GM18858 (cell line): Measurements from ENCODE around the gene ZNF12.
"Not testable (repeated sequence)": the region's sequence is repeated elsewhere in the genome, so short reads cannot be mapped to it uniquely, and the experiment has no call there.

Experiments used
- ATAC-seq: cut with Tn5 transposase; IDR thresholded peaks from one replicate; pipeline ENCODE4 v1.9.1; 2021; ENCODE audit not compliant: unreplicated experiment

ZNF12 gene

DNA sequence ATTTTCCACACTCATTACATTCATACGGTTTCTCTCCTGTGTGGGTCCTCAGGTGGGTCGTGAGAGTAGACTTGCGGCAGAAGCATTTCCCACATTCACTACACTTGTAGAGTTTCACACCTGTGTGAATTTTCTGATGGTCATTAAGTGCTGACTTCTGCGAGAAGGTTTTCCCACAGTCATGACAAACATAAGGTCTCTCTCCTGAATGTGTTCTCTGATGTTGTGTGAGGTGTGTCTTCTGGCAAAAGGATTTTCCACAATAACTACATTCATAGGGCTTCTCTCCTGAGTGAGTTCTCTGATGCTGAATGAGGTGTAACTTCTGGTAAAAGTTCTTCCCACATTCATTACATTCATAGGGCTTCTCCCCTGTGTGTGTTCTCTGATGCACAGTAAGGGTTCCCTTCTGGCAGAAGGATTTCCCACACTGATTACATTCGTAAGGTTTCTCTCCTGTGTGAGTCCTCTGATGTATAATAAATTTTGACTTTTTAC is 15.1 kb downstream of the ZNF12 start:
- no peak for ATAC-seq

DNA sequence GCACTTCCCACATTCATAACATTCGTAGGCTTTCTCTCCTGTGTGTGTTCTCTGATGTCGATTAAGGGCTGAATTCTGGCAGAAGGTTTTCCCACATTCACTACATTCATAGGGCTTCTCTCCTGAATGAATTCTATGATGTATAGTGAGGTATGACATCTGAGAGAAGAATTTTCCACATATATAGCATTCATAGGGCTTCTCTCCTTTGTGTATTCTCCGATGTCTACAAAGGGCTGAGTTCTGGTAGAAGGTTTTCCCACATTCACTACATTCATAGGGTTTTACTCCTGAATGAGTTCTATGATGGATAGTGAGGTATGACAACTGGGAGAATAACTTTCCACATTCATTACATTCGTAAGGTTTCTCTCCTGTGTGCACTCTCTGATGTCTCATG is 15.6 kb downstream of the ZNF12 start:
- no peak for ATAC-seq

DNA sequence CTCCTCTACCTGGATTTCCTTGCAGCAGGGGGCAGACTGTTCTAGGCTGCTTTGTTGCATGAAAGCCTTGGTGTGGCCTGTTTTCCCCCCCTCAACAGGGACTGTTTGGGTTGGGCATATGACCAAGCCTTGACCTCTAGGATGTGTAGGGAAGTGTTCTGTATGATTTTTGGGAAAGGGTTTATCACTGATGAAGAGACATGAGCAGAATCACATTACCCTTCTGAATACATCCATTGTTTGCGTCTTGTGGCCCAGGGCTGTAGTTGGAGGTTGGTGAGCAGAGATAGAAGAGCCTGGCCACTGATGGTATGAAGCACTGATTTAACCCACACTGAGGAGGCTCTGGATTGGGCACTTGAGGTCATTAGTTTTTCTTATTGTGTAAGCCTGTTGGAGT is 26.6 kb downstream of the ZNF12 start:
- no peak for ATAC-seq

DNA sequence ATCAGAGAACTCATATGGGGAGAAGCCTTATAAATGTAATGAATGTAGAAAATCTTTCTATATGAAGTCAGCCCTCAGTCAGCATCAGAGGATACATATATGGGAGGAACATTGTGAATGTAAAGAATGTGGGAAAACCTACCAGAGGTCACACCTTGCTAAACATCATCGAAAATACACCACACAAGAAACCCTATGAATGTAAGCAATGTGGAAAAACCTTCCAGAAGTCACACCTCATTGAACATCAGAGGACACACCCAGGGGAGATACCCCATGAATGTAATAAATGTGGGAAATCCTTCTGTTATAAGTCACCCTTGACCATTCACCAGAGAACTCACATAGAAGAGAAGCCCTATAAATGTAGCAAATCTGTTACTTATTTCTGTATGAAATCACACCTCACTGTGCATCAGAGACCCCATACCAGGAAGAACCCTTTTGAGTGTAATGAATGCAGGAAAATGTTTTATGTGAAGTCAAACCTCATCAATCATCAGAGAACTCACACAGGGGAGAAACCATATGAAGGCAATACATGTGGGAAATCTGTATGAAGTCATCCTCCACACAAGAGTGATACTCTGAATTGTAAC is 30.8 kb downstream of the ZNF12 start:
- no peak for ATAC-seq

DNA sequence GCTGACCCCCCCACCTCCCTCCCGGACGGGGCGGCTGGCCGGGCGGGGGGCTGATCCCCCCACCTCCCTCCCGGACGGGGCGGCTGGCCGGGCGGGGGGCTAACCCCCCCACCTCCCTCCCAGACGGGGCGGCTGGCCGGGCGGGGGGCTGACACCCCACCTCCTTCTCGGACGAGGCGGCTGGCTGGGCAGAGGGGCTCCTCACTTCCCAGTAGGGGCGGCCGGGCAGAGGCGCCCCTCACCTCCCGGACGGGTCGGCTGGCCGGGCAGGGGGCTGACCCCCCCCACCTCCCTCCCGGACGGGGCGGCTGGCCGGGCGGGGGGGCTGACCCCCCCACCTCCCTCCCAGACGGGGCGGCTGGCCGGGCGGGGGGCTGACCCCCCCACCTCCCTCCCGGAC is 35.9 kb downstream of the ZNF12 start:
- ATAC-seq: not testable (repeated sequence)

DNA sequence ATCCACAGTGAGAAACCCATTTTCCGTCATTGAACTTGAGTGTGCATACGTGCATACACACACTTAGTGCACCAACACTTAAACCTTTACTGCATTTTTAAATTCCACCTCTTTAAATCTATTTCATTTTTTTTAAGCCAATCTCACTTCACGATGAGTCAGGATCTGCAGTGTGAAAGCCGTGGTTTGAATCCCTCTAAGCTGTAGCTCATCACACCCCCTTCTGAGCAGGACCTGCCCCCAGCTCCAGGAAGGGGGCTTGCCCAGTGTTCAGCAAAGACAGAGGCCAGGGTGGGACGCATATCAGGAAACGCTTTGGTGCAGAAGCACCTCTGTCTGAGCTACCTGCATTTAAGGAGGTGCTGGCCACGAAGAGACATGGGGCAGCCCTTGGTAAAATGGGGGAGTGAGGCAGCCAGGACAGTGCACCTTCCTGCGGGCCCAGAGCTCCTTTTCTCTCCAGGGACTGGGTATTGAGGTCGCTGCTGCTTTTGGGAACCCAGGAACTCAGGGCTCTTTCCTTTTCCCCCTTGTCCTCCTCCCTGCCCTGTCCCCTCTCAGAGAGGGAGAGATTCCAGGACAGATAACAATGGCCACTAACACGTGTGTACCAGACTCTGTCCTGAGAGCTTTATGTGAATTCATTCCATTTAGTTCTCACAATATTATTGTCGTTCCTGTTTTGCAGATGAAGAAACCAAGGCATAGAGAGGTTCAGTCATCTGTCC is 48.0 kb downstream of the ZNF12 start:
- no peak for ATAC-seq

DNA sequence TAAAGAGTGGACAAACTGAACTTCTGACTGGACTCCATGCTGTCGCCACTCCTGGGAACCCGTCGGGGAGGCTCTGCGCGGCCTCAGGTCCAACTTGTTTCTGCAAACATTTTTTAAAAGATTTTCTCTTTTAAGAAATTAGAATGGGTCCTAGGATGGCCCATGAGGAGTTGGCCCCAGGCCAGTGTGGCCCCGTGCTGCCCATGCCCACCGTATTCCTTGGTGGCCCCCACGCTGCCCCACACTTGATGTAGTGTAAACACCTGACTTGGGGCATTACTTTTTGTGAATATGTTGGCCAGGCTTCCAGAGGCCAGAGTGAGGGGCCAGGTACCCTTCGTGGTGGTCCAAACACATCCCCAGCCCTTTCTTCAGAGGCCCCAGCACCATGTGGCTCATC is 50.3 kb downstream of the ZNF12 start:
- ATAC-seq: no peak

DNA sequence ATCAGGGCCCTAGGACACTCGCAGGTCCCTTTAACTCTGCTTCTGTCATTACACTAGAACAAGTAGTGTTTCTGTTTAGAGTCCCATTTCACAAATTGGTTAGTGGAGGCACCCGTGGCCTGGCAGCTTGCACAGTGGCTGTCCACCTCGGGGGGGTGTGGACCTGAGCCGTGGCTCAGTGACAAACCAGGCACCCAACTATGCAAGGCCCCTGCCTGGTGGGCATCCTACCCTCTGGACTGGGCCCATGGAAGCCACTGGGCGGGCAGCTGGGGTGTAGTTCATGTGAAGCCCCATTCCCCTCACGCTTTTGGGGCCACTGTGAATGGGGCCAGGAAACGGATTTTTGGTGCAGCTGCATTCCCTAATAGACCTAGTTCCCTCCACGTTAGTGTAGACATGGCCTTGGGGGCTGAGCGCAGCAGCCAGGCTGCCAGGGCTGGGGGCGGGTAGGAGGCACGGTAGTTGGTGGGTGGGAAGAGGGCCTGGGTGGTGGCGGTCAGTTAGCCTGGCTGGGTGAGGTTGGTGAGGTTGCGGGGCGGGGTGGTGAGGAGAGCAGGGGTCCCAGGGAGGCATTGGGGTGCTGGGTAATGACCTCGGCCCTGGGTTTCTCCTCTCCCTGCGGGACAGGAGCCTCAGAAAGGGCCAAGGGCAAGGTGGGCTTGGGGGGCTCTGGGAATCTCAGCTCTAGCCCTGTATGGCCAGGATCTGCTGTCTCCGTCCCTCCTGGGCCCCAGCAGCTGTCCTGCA is 50.9 kb downstream of the ZNF12 start:
- ATAC-seq: no peak

DNA sequence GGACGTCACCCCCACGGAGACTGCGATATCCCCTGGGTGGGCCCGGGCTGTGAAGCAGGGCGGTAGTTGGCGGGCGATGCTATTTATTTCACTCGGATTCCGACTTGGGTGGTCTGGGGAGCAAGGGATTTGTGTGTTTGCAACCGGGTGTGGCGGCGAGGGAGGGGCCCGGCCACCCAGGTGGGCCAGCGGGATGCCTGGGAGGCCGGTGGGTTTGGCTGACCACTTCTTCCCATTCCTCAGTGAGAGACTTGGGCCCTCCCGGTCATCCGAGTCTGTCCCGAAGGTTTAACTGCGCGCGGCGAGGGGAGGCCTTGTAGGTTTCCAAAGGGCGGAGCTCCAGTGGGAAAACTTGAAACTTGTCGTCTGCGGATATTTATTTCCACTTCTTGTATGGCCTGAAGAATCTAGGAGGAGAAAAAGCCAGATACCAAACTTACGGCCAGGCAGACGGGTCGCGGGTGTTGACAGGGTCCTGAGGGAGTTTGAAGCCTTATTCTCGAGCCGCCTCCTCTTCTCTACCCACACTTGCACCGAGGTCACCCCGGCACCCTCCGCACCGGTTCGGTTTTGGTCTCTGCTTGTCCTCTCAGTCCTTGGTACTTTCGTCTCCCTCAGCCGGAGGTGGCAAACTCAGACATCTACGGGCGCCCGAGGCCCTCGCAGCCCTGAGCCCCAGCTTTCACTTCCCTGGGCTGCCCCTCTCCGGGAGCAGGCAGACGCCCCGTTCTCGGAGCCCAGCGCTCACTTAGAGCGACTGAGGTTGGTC is 51.7 kb downstream of the ZNF12 start:
- ATAC-seq: no peak

DNA sequence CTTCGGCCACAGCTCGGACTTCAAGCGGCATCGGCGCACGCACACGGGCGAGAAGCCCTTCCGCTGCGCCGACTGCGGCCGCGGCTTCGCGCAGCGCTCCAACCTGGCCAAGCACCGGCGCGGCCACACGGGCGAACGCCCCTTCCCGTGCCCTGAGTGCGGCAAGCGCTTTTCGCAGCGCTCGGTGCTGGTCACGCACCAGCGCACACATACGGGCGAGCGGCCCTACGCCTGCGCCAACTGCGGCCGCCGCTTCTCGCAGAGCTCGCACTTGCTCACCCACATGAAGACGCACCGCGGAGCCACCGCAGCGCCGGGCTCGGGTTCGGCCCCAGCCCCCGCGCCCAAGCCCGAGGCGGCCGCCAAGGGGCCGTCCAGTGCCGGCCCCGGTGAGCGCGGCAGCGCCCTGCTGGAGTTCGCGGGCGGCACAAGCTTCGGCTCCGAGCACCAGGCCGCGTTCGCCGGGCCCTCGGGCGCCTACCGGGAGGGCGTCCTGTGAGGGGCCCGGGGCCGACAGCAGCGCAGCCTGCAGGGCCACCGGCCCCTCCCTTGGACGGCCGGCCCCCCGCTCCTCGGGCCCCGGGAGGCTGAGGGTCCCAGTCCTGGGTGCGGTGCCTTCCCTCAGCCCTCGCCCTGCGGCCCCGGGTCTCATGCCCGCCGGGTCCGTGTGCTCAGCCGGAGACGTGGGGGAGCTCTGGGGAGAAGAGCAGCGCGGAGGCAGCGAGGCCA is 52.5 kb downstream of the ZNF12 start:
- ATAC-seq: no peak

DNA sequence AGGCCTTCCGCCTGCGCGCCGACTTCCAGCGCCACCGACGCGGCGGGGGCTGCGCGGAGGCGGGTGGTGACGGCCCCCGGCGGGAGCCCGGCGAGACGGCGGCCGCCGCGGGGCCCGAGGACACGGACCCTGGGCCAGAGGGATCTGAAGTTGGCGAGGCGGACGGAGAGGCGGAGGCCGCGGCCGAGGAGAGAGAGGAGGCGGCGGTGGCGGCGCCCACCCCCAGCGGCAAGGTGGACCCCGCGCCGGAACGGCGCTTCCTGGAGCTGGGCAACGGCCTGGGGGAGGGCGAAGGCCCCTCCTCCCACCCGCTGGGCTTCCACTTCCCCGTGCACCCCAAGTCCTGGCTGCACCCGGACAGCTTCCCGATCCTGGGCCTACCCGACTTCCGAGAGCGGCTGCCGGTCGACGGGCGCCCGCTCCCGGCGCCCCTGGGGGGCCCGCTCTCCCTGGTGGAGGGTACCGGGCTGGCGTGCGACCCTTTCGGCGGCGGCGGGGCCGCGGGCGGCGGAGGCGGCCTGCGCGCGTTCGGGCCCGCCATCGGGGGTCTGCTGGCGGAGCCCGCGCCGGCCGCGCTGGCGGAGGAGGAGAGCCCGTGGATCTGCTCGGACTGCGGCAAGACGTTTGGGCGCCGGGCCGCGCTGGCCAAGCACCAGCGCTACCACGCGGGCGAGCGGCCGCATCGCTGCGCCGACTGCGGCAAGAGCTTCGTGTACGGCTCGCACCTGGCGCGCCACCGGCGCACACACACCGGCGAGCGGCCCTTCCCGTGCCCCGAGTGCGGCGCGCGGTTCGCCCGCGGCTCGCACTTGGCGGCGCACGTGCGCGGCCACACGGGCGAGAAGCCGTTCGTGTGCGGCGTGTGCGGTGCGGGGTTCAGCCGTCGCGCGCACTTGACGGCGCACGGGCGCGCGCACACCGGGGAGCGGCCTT is 53.4 kb downstream of the ZNF12 start:
- ATAC-seq: no peak

DNA sequence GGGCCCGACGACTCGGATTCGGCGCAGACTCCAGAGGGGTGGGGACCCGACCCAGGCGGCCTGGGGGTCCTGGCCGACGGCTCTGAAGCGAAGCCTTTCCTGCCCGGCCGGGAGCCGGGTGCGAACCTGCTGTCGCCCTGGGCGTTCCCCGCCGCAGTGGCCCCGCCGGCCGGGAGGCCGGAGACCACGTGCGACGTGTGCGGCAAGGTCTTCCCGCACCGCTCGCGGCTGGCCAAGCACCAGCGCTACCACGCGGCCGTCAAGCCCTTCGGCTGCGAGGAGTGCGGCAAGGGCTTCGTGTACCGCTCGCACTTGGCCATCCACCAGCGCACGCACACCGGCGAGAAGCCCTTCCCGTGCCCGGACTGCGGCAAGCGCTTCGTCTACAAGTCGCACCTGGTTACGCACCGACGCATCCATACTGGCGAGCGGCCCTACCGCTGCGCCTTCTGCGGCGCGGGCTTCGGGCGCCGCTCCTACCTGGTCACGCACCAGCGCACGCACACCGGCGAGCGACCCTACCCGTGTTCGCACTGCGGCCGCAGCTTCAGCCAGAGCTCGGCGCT is 54.2 kb downstream of the ZNF12 start:
- no peak for ATAC-seq

DNA sequence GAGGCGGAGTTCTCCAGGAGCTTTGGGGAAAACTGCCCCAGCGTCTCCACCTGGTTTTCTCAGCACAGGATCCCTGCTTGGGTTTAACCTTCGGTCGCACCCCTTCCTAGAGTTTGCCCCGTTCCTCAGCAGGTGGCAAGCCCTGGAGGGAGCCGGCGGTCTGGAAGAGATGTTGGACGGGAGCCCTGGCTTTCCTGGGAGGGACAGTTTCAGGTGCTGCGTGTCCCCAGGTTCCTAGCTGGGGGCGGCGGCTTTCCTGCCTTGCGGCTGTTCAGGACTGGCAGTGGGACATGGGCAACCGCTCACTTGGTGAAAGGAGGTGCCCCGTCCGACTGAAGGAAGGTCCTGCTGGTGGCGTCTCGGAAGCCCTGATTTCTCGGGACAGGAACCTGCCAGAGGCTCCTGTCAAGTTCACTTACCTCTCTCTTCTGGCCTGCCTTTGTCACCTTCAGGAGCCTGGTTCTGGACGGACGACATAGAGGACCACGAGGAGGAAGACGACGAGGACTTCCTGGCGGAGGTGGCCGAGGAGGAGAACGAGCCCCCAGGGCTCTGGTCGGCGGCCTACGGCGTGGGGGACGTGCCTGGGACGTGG is 54.8 kb downstream of the ZNF12 start:
- ATAC-seq: no peak

DNA sequence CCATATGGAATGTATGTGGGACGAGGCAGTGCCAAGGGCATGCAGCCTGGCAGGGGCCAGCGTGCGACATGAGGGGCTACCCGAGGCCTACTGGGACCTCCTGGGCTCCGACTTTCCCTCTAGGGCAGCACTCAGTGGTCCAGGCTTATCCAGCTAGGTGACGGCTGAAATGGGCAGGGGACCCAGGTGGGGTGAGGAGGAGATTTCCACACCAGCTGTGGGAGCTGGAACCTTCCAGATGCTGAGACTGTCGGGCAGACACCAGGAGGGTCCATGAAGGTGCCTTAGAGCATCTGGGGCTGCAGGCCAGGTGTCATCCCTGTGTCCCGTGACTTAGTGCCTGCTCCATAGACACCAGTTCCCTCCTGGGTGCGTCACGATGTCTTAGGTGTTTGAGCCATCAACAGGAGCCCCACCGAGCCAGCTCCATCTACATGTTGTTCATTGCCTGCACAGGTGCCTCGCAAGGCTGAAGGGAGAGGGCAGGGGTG is 56.2 kb downstream of the ZNF12 start:
- ATAC-seq: no peak

DNA sequence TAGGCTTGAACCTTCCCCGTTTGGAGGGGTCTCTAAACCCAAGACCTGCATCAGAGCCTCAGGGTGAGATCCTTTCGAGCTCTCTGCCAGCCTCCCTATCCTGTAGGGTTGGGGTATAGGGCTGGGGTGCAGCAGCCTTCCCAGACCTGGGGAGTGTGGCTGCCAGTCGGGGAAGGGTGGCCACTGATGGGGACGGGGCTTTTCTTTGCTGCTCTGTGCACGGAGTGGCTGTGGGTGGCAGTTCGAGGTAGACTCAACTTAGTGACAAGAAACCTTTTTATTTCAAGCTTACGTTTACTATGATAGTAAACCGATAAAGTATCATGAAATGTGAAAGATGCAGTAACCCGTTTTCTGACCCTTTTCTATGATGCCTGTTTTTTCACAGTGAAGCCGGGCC is 56.7 kb downstream of the ZNF12 start:
- no peak for ATAC-seq

DNA sequence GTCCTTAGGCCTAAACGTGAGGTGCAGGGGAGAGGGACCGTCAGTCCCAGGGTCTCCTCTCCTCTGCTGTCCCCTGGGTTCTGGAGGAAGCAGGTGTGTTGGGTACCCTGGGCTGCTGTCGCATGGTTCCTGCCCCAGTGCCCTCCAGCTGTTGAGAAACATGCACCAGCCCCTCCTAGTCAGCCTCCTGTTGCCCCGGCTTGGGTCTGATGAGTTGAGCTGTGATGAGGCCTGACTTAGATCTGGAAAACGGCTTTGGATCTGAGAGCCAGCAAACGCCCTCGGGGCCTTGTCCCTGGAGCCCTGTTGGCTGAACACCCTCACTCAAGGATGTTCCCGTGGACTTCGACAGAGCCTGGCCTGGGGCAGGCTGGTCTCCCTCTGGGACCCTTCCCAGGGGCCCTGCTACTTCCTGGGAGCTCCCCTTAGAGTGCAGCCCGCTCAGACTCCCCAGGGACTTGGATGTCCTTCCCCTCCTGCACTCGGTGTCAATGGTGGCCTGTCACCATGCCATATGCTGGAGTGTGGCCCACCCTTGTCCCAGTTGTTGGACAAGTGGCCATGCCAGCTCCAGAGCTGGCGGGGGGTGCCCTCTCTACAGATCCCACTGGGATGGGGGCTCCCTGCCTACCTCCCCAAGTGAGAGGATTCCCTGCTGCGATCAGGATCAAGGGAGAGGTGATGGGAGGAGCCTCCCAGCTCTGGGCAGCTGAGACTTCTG is 57.3 kb downstream of the ZNF12 start:
- no peak for ATAC-seq

DNA sequence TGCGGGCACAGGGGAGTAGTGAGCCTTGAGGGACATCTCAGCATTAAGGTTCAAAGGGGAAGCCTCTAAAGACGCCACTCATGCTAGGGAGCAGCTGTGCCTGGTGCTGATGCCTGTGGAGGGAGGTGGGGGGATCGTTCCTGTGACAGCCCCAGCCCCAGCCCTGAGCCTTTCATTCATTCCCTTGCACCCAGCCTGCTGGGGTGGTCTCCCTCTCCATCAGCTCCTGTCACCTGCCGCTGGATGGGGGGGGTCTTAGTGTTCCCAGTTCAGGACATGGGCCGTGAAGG is 58.0 kb downstream of the ZNF12 start:
- no peak for ATAC-seq

DNA sequence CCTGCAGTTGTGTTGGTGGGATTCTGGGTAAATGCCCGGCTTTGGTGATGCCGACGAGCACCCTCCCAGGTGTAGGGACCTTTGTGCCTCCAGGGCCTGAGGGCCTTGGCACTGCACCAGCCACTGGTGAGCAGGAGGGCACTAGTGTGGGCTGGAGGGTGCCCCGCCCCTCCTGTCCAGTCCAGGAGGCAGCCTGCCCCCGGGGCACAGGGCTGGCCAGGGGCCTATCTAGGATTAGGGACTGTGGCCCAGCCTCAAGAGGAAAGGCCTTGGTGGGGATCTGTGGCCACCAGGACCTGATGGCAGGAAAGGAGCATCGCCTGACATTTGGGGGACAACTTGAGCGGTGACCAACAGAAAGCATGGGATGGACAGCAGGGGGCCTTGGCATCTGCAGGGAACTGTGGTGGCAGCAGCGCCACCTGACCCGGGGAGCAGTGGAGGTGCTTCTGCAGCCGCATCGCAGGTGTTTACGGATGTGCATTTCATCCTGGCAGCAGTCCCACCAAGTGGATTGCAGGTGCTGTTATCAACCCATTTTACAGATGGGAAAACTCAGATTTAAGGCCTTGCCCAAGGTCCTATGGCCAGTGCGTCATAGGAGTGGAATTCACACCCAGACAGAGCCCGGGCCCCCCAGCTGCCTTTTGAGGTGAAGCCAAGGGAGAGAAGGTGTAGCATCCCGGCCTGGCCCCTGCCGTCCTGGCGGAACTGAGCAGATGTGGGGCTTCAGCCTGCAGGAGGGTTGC is 58.5 kb downstream of the ZNF12 start:
- no peak for ATAC-seq
